Adipocyte (in vitro differentiated cells): ENCODE measurements around the gene TOP3A.

Experiments
- DNase-seq: peaks from one replicate; pipeline ENCODE4 v3.0.0-alpha.2; 2015; ENCODE audit warnings: low read depth
- H3K27me3 ChIP-seq: replicated peaks from 2 replicates; pipeline ENCODE4 v1.7.0; 2013; ENCODE audit warnings: mild to moderate bottlenecking, low read length, moderate library complexity; ENCODE audit not compliant: control insufficient read depth, insufficient read depth
- H3K36me3 ChIP-seq: 2 replicates; pipeline ENCODE4 v1.7.0; 2013; ENCODE audit warnings: low read length, mild to moderate bottlenecking, moderate library complexity; ENCODE audit not compliant: control insufficient read depth, insufficient read depth, severe bottlenecking
- H3K4me1 ChIP-seq: 2 replicates; pipeline ENCODE4 v1.7.0; 2013; ENCODE audit warnings: mild to moderate bottlenecking, low read length, moderate library complexity; ENCODE audit not compliant: control insufficient read depth, insufficient read depth
- H3K4me3 ChIP-seq: 2 replicates; pipeline ENCODE4 v1.7.0; 2013; ENCODE audit warnings: mild to moderate bottlenecking, low read length, moderate library complexity
- H3K9ac ChIP-seq: 2 replicates; pipeline ENCODE4 v1.7.0; 2013; ENCODE audit warnings: mild to moderate bottlenecking, low read length, moderate library complexity
- H3K9me3 ChIP-seq: 2 replicates; pipeline ENCODE4 v1.7.0; 2013; ENCODE audit warnings: mild to moderate bottlenecking, low read length, moderate library complexity; ENCODE audit not compliant: control insufficient read depth

TOP3A gene

DNA sequence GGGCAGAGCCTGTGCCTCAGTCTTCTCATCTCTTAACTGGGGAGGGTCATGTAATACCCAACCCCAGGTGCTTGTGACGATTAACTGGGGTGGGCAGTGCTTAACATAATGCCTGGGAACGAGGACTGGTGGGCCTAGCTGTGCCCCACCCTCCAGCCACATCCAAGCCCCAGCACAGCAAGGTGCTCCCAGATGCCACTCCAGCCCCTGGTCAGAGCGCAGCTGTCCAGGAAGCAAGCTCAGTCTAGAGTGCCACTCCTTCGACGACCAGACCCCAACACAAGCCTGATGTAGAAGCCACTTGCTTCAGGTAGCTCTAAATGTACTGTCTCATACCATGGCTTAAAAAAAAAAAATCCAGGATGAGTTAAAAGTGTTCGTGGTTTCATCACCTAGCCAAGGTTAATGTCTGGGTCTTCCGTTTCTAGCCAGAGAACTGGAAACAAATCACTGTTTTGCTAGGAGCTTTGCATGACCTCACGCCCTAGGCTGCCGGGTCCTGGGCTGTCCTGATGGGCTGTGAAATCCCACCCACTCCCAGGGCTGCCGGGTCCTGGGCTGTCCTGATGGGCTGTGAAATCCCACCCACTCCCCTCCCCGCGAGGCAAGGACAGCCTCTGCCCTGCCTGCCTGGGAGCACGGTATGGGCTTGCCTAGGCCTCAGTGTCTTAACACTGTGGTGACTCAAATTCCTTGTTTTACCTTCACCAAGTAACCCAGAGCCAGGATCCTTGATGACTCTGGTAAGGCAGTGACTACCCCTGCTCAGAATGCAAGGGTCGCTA, 46.7 kb downstream of the TOP3A start:
- H3K9me3 ChIP-seq: no peaks in the 10 kb centered on the region
- DNase-seq: no peak
- H3K9ac ChIP-seq: no peak overlapping the region
- no peaks in the 10 kb centered on the region for H3K27me3 ChIP-seq
- H3K36me3 ChIP-seq: peaks cover 24% of the 10 kb centered on the region
- no peak overlapping the region for H3K4me3 ChIP-seq
- peaks cover 7% of the 10 kb centered on the region for H3K4me1 ChIP-seq

GRCh38 chr17:18267366-18267765, 47.4 kb downstream of the TOP3A start:
- Histone ChIP-seq H3K4me3 (no peak overlapping the region), H3K9ac (no peak overlapping the region), H3K27me3 (no peaks in the 10 kb centered on the region), H3K9me3 (no peaks in the 10 kb centered on the region), H3K36me3 (peaks cover 22% of the 10 kb centered on the region), H3K4me1 (peaks cover 7% of the 10 kb centered on the region)
- DNase-seq: no peak

DNA sequence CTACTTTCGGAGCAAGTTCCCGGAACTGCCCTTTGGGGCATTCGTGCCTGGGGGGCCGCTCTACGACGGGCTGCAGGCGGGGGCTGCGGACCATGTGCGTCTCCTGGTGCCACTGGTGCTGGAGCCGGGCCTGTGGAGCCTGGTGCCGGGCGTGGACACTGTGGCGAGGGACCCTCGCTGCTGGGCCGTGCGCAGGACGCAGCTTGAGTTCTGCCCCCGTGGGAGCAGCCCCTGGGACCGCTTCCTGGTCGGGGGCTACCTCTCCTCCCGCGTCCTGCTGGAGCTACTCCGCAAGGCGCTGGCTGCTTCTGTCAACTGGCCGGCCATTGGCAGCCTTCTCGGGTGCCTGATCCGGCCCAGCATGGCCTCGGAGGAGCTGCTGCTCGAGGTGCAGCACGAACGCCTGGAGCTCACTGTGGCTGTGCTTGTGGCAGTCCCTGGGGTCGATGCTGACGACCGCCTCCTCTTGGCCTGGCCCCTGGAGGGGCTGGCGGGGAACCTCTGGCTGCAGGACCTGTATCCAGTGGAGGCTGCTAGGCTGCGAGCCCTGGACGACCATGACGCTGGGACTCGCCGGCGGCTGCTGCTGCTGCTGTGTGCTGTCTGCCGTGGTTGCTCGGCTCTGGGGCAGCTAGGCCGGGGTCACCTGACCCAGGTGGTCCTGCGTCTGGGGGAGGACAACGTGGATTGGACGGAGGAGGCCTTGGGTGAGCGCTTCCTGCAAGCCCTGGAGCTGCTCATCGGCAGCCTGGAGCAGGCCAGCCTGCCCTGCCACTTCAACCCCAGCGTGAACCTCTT, 50.7 kb downstream of the TOP3A start:
- no peak for DNase-seq
- Histone ChIP-seq H3K9me3 (no peaks in the 10 kb centered on the region), H3K4me1 (peaks cover 26% of the 10 kb centered on the region), H3K9ac (no peak overlapping the region), H3K36me3 (peaks cover 22% of the 10 kb centered on the region), H3K27me3 (no peaks in the 10 kb centered on the region), H3K4me3 (no peak overlapping the region)

DNA sequence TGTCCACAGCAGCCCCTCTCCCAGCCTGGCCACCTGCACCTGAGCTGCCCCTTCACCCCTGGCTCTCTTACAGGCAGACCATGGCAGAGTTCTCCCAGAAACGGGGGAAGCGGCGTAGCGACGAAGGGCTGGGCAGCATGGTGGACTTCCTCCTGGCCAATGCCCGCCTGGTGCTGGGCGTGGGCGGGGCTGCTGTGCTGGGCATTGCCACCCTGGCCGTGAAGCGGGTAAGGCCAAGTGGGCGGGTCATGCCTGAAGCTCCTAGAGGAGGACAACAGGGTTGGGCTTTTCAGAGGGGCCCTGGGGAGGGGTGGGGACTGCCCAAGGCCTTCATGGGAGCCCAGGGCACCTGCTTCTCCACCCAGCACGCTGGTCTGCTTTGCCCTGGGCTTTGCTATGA, 52.2 kb downstream of the TOP3A start:
- Histone ChIP-seq H3K27me3 (no peaks in the 10 kb centered on the region), H3K36me3 (peaks cover 22% of the 10 kb centered on the region), H3K4me3 (no peak overlapping the region), H3K4me1 (peaks cover 24% of the 10 kb centered on the region), H3K9me3 (no peaks in the 10 kb centered on the region), H3K9ac (no peak overlapping the region)
- no peak for DNase-seq

DNA sequence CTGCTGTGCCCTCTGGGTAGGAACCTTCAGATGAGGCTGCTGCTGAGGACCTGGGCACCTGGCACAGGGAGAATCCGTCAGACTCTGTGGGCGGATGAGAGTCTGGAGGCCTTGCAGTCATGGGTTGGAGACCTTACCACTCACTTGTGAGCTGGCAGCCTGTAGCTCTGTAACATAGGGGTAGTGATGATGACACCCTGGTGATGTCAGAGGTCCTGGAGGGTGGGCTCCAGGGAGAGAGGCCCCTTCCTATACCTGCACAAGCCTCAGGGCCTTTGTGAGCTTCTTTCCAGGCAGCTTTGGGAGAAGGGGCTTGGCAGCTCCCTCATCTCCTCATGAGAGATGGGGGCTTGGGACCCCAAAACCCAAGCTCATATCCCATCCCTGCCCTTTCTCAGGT, 52.7 kb downstream of the TOP3A start:
- Histone ChIP-seq H3K9me3 (no peaks in the 10 kb centered on the region), H3K4me3 (no peak overlapping the region), H3K36me3 (peaks cover 22% of the 10 kb centered on the region), H3K9ac (peak overlapping the region; percentile 95), H3K4me1 (peaks cover 28% of the 10 kb centered on the region), H3K27me3 (no peaks in the 10 kb centered on the region)
- no peak for DNase-seq

DNA sequence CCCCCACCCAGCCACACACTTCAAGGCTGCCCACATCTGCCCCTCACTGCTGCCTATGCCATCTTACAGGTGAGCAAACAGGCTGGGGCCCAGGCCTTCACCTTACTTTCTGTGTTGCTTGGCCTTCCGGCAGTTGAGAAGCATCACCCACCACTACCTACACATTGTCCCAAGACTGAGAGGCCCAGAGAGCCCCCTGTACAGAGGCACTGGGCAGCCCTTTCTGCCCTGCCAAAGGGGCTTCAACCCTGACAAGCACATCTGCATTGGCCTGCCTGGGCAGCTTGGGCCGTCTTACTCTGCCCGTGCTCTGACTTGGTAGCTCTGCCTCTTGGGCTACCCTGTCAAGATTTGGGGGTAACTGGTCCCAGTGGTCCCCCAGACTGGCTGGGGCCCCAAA, 53.1 kb downstream of the TOP3A start:
- peak overlapping the region; percentile 95 for H3K9ac ChIP-seq
- H3K4me3 ChIP-seq: peak overlapping the region; percentile 95

DNA sequence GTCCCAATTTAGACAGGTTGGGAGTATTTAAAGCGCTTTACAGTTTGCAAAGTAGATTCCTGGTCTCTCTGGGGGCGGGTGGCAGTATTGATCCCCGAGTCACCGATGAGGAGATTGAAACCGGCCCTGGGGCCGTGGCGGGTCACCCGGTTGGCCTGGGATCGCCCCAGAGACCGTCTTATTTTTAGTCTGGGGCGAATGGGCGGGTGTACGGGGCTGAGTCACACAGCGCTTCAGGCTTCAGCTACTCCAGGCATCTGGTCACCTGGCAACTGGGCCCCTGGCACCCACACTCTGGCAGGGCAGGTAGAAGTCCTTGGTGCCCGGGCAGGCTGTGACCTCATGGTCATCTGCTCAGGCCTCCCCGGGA, 53.7 kb downstream of the TOP3A start:
- Histone ChIP-seq H3K9me3 (no peaks in the 10 kb centered on the region), H3K36me3 (peaks cover 27% of the 10 kb centered on the region), H3K27me3 (no peaks in the 10 kb centered on the region), H3K4me1 (peaks cover 33% of the 10 kb centered on the region), H3K9ac (peak overlapping the region; percentile 95), H3K4me3 (peak overlapping the region; percentile 95)
- DNase-seq: peak; percentile 75

More for the DNA sequence above, 53.1 kb downstream of the TOP3A start:
- Histone ChIP-seq H3K27me3 (no peaks in the 10 kb centered on the region), H3K36me3 (peaks cover 22% of the 10 kb centered on the region), H3K9me3 (no peaks in the 10 kb centered on the region), H3K4me1 (peaks cover 32% of the 10 kb centered on the region)
- no peak for DNase-seq

DNA sequence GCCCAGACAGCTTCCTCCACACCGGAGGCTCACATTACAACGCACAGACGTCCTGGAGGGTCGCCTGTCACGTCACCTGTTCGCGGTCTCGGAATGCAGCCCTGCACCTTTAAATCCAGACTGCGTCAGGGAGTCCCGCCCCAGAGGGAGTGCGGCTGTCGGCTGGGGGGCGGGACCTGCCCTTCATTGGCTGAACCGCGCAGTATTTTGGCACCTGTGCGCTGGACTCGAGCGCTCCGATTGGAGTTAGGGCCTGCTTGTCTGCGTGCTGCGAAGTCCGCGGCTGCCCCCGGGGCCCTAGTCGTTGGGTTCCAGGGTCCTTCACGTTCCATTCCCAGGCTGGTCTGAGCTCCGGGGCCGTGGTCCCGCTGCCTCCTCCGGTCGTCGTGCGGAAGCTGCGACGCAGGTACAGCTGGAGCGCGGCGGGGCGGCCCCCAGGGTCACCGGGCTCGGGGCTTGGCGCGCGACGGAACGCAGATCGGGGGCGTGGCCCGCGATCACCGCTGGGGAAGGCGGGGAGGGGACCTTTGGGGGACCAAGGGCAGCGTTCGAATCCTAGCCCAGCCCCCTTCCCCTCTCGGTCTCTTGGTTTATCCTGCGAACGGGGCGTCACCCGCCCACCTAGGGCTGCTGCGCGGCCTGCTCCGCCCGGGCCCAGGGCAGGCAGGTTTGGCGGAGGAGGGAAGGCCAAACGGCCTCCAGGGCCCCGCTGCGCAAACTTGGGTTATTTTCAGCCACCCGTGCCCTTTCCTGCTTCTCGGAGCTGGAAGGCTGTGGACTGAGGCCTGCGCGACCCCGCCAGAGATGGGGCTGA, 54.3 kb downstream of the TOP3A start, which contains the start of gene MIEF2:
TSS of gene MIEF2 (plus strand) at position 331 of the 814 bp plus-strand sequence. CDS start 2,059 bp downstream, outside the sequence.
- Histone ChIP-seq H3K4me3 (peak within 1 kb of the TSS; percentile 95), H3K4me1 (peaks cover 33% of the 10 kb centered on the region), H3K36me3 (peaks cover 33% of the 10 kb centered on the region), H3K9ac (peak within 1 kb of the TSS; percentile 95), H3K9me3 (no peaks in the 10 kb centered on the region), H3K27me3 (no peaks in the 10 kb centered on the region)
- DNase-seq: peak; percentile 97

- Histone ChIP-seq H3K4me3 (peak overlapping the region; percentile 95), H3K27me3 (no peaks in the 10 kb centered on the region), H3K36me3 (peaks cover 35% of the 10 kb centered on the region), H3K4me1 (peaks cover 33% of the 10 kb centered on the region), H3K9ac (no peak overlapping the region), H3K9me3 (no peaks in the 10 kb centered on the region)
- no peak for DNase-seq
Observed at GRCh38 chr17:18259621-18260331, 55.0 kb downstream of the TOP3A start.

DNA sequence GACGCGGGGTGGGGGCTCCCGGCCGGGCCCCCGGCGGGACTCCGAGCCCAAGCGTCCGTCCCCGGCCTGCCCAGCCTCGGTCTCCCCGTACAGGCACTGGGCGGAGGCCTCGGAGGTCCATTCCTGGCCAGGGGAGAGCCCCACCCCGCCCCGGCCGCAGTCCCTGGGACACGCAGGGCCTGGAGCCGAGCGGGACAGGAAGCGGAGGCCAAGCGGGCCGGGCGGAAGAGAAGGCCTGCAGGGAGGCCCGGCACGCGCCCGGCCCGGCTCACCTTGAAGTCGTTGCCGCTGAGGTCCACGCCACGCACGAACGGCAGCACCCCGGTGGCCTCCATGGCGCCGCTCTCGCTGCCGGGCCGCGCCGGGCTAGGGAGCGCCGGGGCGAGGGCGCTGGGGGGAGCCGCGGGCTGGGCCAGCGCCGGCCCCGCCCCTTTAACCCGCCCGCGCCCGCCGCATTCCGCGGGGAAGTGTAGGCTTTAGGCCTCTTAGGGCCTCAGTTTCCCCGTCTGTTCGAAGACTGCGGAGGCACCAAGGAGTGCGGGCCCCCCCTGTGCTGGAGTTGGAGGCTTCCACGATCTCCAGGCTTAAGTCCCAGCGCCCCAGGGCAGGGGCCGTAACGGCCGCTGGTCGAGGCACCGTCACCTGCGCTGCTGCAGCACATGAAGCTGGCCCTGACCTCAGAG, 56.3 kb downstream of the TOP3A start, which contains the start of gene FLII:
TSS of gene FLII (minus strand) at position 383 of the 683 bp plus-strand sequence. CDS start at position 335, 48 bp downstream.
- DNase-seq: peak; percentile 81

More for the DNA sequence above, 56.3 kb downstream of the TOP3A start, which contains the start of gene FLII:
- H3K9me3 ChIP-seq: no peaks in the 10 kb centered on the region
- peaks cover 33% of the 10 kb centered on the region for H3K4me1 ChIP-seq
- peaks cover 35% of the 10 kb centered on the region for H3K36me3 ChIP-seq
- H3K4me3 ChIP-seq: peak within 1 kb of the TSS; percentile 91
- H3K9ac ChIP-seq: peak within 1 kb of the TSS; percentile 96
- no peaks in the 10 kb centered on the region for H3K27me3 ChIP-seq
